ELF-1 (cell line): ENCODE data around the gene SLC4A8.
A peak's percentile ranks its signal among the peaks of the same experiment; 100 is the strongest.

Source experiments
- DNase-seq: peaks from one replicate; pipeline ENCODE4 v3.0.0-alpha.2; 2016; ENCODE audit warnings: low read depth, low spot score

SLC4A8 gene

GRCh38 chr12:51395283-51396230 is 29.1 kb upstream of the SLC4A8 start:
- DNase-seq: peak; percentile 57

- DNase-seq: no peak
These were observed 27.0 kb upstream of the SLC4A8 start for GRCh38 chr12:51397670-51398069.

GRCh38 chr12:51399891-51400290 is 24.7 kb upstream of the SLC4A8 start:
- DNase-seq: no peak

- DNase-seq: no peak
These were observed 23.6 kb upstream of the SLC4A8 start for GRCh38 chr12:51401020-51401419.

- DNase-seq: no peak
These were observed 23.1 kb upstream of the SLC4A8 start for GRCh38 chr12:51401486-51401885.

- DNase-seq: no peak
These were observed 22.7 kb upstream of the SLC4A8 start for GRCh38 chr12:51401900-51402299.

- DNase-seq: no peak
These were observed 21.5 kb upstream of the SLC4A8 start for GRCh38 chr12:51403159-51403558.

GRCh38 chr12:51403681-51404136 is 20.9 kb upstream of the SLC4A8 start:
- no peak for DNase-seq

GRCh38 chr12:51404627-51405026 is 20.0 kb upstream of the SLC4A8 start:
- DNase-seq: no peak

- DNase-seq: no peak
These were observed 18.8 kb upstream of the SLC4A8 start for GRCh38 chr12:51405801-51406207.

GRCh38 chr12:51406290-51406689 is 18.3 kb upstream of the SLC4A8 start:
- no peak for DNase-seq

- DNase-seq: no peak
These were observed 17.8 kb upstream of the SLC4A8 start for GRCh38 chr12:51406859-51407258.

GRCh38 chr12:51407604-51408003 is 17.0 kb upstream of the SLC4A8 start:
- no peak for DNase-seq

GRCh38 chr12:51409846-51410245 is 14.8 kb upstream of the SLC4A8 start:
- DNase-seq: peak; percentile 70

- no peak for DNase-seq
These were observed 11.5 kb upstream of the SLC4A8 start for GRCh38 chr12:51413149-51413548.

GRCh38 chr12:51413791-51414190 is 10.8 kb upstream of the SLC4A8 start:
- no peak for DNase-seq

GRCh38 chr12:51415931-51416330 is 8.7 kb upstream of the SLC4A8 start:
- no peak for DNase-seq

- no peak for DNase-seq
These were observed 6.8 kb upstream of the SLC4A8 start for GRCh38 chr12:51417826-51418225.

GRCh38 chr12:51419425-51420193 is 5.0 kb upstream of the SLC4A8 start:
- DNase-seq: peak; percentile 40

GRCh38 chr12:51421266-51421884 is 3.3 kb upstream of the SLC4A8 start:
- peak; percentile 84 for DNase-seq

GRCh38 chr12:51424094-51424661 is 453 bp upstream of the SLC4A8 start:
- no peak for DNase-seq

- no peak for DNase-seq
These were observed 3.6 kb downstream of the SLC4A8 start for GRCh38 chr12:51428256-51428655.
